Duodenal mucosa (tissue), 2 donors: Measurements from ENCODE around the gene SH2D6.

Experiments
- H3K27ac ChIP-seq: one replicate; pipeline ENCODE4 v1.7.0; 2013; ENCODE audit warnings: low read depth, low read length
- H3K27me3 ChIP-seq, 2 donors: one replicate each; pipeline ENCODE4 v1.7.0; 2013; ENCODE audit warnings: low read length in 2 of 2, control low read depth in 1 of 2; ENCODE audit not compliant: insufficient read depth in 2 of 2, control insufficient read depth in 1 of 2
- H3K36me3 ChIP-seq, 2 donors: one replicate each; pipeline ENCODE4 v1.7.0; 2013; ENCODE audit warnings: low read length in 2 of 2, control low read depth in 1 of 2; ENCODE audit not compliant: insufficient read depth in 2 of 2, control insufficient read depth in 1 of 2
- H3K4me1 ChIP-seq, 2 donors: one replicate each; pipeline ENCODE4 v1.7.0; 2013; ENCODE audit warnings: low read length in 2 of 2, control low read depth in 1 of 2; ENCODE audit not compliant: insufficient read depth in 2 of 2, control insufficient read depth in 1 of 2
- H3K4me3 ChIP-seq, 2 donors: one replicate each; pipeline ENCODE4 v1.7.0; 2013; ENCODE audit warnings: low read length in 2 of 2, low read depth in 1 of 2
- H3K9ac ChIP-seq, 2 donors: one replicate each; pipeline ENCODE4 v1.7.0; 2013; ENCODE audit warnings: low read length in 2 of 2, low read depth in 1 of 2
- H3K9me3 ChIP-seq, 2 donors: one replicate each; pipeline ENCODE4 v1.7.0; 2013; ENCODE audit warnings: low read length in 2 of 2, control low read depth in 1 of 2; ENCODE audit not compliant: control insufficient read depth in 1 of 2

Gene SH2D6

DNA sequence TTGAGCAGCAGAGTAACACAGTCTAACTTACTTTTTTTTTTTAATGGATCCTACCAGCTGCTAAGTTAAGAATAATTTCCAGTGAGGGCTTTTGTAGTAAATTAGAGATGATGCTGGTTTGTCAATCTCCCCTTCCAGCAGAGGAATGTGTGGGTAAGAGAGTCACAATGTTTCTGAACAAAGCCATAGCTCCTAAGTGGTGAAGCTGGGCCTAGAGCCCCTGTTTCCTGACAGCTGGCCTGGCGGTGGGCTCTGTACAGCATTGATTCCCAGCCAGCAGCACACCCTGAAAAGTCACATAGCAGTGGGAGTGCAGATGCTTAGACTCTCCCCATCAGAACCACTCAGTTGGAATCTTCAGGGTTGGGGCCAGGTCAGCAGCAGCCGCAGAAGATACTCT lies 32.8 kb upstream of the SH2D6 start:
- Histone ChIP-seq H3K27ac (no peak overlapping the region), H3K4me1 (no peaks in the 10 kb centered on the region), H3K9ac (no peak overlapping the region), H3K9me3 (no peaks in the 10 kb centered on the region), H3K4me3 (no peak overlapping the region), H3K27me3 (no peaks in the 10 kb centered on the region), H3K36me3 (peaks cover 21 to 58% of the 10 kb centered on the region in 2 donors)

DNA sequence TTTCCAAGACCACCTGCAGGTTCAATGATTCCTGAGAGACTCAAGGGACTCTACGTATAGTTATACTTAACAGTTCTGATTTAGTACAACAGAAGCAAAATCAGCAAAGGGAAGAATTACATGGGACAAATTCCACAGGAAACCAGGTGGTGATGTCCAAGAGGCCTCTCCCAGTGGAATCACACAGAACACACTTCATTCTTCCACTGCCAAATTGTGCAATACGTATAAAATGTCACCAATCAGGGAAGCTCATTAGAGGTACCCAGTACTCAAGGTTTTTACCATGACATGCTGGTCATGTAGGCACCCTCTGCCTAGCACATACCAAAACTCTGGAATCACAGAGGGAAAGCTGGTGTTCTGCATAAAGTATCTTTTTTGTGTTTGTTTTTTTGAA lies 30.8 kb upstream of the SH2D6 start:
- Histone ChIP-seq H3K4me1 (no peaks in the 10 kb centered on the region), H3K4me3 (no peak overlapping the region), H3K36me3 (peaks cover 21 to 61% of the 10 kb centered on the region in 2 donors), H3K27me3 (no peaks in the 10 kb centered on the region), H3K9ac (no peak overlapping the region), H3K9me3 (no peaks in the 10 kb centered on the region), H3K27ac (no peak overlapping the region)

DNA sequence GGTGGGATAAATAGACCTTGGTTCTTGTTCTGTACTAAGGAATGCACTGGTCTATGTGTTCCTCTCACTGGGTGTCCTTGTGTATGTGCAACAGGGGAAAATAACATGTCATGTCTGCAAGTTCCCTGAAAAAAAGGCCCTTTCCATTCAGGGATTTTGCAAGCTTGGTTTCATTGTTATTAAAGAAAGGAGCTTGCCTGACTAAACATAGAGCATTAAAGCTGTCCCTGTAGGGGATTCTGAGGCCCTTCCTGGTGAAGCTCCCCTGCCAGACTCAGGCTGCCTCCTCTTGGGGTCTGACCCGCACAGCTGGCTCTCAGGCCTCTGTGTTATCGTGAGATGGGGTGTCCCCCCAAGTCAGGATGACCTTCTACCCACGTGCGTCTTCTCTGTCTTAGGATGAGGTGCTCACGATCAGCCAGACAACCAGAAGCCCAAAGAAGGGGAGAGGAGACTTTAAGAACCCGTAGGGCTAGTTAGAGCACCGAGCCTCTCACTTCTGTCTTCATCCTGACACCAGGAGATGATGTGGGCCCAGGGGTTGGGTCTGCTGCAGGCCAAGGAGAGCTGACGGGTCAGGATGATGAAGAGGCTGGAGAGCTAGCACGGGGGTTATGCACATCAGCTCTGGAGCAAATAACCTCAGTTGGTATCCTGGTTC lies 29.5 kb upstream of the SH2D6 start:
- Histone ChIP-seq H3K4me1 (no peaks in the 10 kb centered on the region), H3K27ac (no peak overlapping the region), H3K36me3 (peaks cover 21 to 56% of the 10 kb centered on the region in 2 donors), H3K27me3 (no peaks in the 10 kb centered on the region), H3K9ac (no peak overlapping the region), H3K4me3 (no peak overlapping the region), H3K9me3 (no peaks in the 10 kb centered on the region)

DNA sequence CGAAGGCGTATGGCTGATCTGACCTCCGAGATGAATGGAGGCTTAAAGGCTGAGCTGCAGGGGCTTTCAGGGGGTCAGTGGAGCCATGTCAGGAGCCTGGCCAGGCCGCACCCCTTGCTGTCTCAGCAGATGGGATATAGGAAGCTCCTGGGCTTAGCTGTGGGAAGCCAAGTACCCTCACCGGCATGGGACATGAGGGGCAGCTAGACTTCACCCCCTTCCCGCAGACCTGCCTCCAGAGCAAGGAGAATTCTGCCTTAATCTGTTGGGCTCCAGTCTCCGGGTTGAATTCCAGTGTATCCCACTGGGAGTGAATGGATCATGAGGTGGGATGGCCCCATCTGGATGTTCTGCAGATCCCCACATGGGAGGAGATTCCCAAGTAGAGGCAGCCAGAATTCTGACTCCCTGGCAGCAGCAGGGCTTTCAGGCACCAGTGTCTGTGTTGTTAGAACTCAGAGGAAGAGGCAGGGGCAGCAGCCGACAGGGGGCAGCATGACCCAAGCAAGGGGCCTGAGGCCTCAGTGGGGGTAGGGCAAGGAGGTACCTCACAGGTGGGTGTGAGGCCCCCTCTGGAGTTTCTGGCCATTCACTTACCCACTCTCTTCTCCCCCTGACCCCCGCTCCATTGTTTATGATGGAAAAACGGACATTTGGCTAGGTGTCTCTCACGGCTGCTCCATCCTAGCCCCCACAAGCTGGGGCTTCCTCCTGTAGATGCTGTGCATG lies 27.4 kb upstream of the SH2D6 start:
- H3K9me3 ChIP-seq: no peaks in the 10 kb centered on the region
- no peak overlapping the region for H3K9ac ChIP-seq
- no peaks in the 10 kb centered on the region for H3K27me3 ChIP-seq
- H3K27ac ChIP-seq: no peak overlapping the region
- H3K4me3 ChIP-seq: no peak overlapping the region
- H3K36me3 ChIP-seq: peaks cover 18 to 44% of the 10 kb centered on the region in 2 donors
- H3K4me1 ChIP-seq: no peaks in the 10 kb centered on the region

DNA sequence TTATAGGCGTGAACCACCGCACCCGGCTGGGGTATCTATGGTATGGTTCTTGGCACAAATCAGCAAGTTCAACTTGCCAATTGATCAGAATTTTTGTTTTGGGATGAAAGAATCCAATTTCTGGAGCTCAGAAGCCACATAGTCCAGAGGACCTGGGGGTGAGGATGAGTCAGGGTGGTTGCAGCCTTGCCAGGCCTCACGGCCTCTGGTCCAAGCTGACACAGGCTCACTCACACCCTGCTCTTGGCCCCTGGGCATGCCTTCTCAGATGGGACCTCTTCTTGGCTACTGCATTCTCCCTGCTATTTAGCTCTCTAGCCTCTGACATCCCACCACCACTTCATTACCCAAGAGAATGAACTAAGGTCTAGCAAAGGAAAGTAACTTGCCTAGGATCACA lies 24.7 kb upstream of the SH2D6 start:
- no peaks in the 10 kb centered on the region for H3K9me3 ChIP-seq
- H3K36me3 ChIP-seq: peaks cover 11 to 29% of the 10 kb centered on the region in 2 donors
- H3K27me3 ChIP-seq: no peaks in the 10 kb centered on the region
- no peak overlapping the region for H3K27ac ChIP-seq
- no peak overlapping the region for H3K9ac ChIP-seq
- H3K4me3 ChIP-seq: no peak overlapping the region
- H3K4me1 ChIP-seq: peaks cover 8 to 9% of the 10 kb centered on the region in 2 donors

DNA sequence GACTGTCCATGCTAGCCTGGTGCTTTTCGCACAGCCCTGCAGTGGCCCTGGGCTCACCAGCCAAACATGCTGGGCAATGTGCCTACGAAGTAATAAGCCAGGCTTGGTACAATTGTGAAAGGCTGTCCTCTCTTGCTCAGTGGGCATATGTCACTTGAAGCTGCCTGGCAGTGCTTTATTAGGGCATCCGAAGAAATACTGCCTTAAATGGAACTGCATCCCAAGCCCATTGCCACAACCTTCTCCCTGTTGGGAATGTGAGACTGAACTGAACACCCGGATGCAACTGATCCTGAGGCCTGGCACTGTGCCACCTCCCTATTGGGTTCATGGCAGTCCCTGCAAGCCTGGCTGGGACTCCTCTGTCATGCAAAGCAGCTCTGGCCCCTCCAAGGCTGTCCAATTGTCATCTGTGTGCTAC lies 24.2 kb upstream of the SH2D6 start:
- Histone ChIP-seq H3K36me3 (peaks cover 9 to 29% of the 10 kb centered on the region in 2 donors), H3K4me1 (peaks cover 8 to 9% of the 10 kb centered on the region in 2 donors), H3K4me3 (no peak overlapping the region), H3K27ac (no peak overlapping the region), H3K9me3 (no peaks in the 10 kb centered on the region), H3K27me3 (no peaks in the 10 kb centered on the region), H3K9ac (no peak overlapping the region)

DNA sequence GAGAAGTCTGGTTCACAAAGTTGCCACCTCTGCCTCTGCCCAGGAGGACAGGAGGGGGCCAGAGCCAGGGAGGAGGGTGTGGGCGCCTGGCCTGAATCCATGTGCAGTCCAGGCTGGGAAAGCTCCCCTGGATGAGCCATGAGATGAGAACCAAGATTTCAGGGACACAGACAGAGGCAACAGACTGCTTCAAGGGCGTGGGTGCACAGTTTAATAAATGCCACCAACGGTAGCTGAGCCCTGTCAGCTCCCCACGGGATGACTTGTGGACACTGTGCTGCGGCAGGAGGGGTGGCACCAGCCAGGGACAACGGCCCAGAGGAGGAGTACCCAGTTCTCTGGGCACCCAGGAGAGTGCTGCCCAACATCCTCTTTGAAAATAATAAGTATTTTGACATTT lies 23.5 kb upstream of the SH2D6 start:
- H3K27me3 ChIP-seq: no peaks in the 10 kb centered on the region
- H3K27ac ChIP-seq: no peak overlapping the region
- no peak overlapping the region for H3K9ac ChIP-seq
- peaks cover 7 to 23% of the 10 kb centered on the region in 2 donors for H3K36me3 ChIP-seq
- peaks cover 8 to 9% of the 10 kb centered on the region in 2 donors for H3K4me1 ChIP-seq
- no peaks in the 10 kb centered on the region for H3K9me3 ChIP-seq
- no peak overlapping the region for H3K4me3 ChIP-seq

DNA sequence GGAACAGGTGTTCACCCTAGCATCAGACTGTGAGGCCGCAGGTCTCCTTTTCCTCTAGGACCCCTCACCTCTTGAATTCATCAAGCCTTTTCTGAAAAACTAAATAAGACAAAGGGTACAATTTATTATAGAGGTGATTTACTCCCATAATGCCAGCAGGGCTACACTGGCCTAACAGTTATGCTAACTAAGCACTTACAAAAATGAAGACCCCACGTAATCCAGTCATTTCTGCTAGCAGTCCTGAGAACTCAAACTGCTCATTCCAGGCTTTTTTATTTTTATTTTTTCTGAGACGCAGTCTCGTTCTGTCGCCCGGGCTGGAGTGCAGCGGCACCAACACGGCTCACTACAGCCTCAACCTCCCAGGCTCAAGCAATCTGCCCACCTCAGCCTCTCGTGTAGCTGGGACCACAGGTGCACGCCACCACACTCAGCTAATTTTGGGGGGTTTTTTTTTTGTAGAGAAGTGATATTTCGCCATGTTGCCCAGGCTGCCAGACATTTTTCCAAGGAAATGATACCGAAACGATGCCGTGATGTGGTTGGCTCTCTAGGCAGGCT lies 22.5 kb upstream of the SH2D6 start:
- H3K9me3 ChIP-seq: no peaks in the 10 kb centered on the region
- H3K9ac ChIP-seq: peak overlapping the region in 1 of 2 donors; percentile 12
- no peak overlapping the region for H3K4me3 ChIP-seq
- H3K36me3 ChIP-seq: peaks cover 0 to 22% of the 10 kb centered on the region in 2 donors
- H3K27ac ChIP-seq: no peak overlapping the region
- H3K27me3 ChIP-seq: no peaks in the 10 kb centered on the region
- H3K4me1 ChIP-seq: peaks cover 8 to 9% of the 10 kb centered on the region in 2 donors

DNA sequence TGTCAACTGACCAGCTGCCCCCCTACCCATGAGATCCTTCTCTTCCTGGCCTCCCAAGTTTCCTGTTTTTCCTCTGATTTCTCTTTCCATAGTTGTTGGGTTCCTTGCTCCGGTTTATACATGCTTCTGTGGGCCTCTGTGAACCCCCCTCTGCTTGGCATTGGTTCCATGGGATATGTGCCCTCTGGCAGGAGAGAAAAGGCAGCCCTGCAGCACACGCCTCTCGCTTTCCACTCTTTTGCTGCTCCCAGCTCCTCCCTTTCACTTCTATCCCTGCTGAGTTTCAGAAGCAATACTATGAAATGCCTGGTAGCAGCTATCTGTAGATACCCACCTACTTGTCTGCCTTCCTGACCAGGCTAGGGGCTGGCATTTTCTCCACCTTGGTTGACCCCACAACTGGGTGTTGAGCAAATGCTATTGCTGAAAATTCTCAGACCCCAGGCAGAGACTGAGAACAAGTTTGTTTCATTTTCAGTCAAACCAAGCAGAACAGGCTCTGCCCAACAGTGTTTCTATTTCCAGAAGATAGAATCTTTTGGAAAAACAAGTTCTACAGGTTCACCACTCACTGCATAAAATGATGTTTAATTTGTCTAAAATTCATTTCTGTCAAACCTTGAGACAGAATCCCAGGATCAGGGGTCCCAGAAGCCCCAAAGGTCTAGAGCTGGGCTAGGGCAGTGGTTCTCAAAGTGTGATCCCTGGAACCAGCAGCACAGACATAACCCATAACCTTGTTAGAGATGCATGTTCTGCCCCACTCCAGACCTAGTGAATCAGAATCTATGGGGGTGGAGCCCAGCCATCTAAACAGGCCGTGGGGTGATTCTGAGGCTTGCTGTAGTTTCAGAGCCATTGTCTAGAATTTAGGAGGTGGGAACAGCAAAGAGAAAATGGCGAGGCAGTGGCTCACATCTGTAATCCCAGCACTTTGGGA lies 21.7 kb upstream of the SH2D6 start:
- Histone ChIP-seq H3K4me3 (peak overlapping the region in 1 of 2 donors; percentile 5), H3K27ac (no peak overlapping the region), H3K4me1 (peaks cover 8 to 9% of the 10 kb centered on the region in 2 donors)

More for the DNA sequence above, 21.7 kb upstream of the SH2D6 start:
- Histone ChIP-seq H3K36me3 (peaks cover 0 to 28% of the 10 kb centered on the region in 2 donors), H3K9me3 (no peaks in the 10 kb centered on the region), H3K27me3 (no peaks in the 10 kb centered on the region), H3K9ac (peak overlapping the region in 1 of 2 donors; percentile 12)
